NB4 (cell line): ENCODE data around the gene SMAD9.

ENCODE experiments used
- DNase-seq: peaks from one replicate; pipeline ENCODE4 v3.0.0; 2010; ENCODE audit warnings: low read depth
- H3K4me3 ChIP-seq: one replicate; pipeline ENCODE4 v1.5.1; 2011; ENCODE audit warnings: mild to moderate bottlenecking, low read depth, low read length, moderate library complexity
- MYC ChIP-seq: IDR thresholded peaks from 2 replicates; pipeline ENCODE4 v1.6.1; 2011; ENCODE audit warnings: low read depth, low read length
- POLR2A ChIP-seq: IDR thresholded peaks from 2 replicates; pipeline ENCODE4 v1.6.1; 2011; ENCODE audit warnings: mild to moderate bottlenecking; ENCODE audit not compliant: insufficient read length; ENCODE audit errors: extremely low read depth
- TF ChIP-seq, protein P1 (sequence below): IDR thresholded peaks from one replicate; pipeline ENCODE4 v1.5.1; 2012; ENCODE audit warnings: low read depth, low read length
- TF ChIP-seq, protein P2 (sequence below): IDR thresholded peaks from 2 replicates; pipeline ENCODE4 v1.6.1; 2011; ENCODE audit warnings: low read depth, low read length

SMAD9 gene

GRCh38 chr13:36841391-36841790 lies 78.6 kb downstream of the SMAD9 start:
- no peak overlapping the region for H3K4me3 ChIP-seq
- DNase-seq, result no peak
- TF ChIP-seq, protein P1, sequence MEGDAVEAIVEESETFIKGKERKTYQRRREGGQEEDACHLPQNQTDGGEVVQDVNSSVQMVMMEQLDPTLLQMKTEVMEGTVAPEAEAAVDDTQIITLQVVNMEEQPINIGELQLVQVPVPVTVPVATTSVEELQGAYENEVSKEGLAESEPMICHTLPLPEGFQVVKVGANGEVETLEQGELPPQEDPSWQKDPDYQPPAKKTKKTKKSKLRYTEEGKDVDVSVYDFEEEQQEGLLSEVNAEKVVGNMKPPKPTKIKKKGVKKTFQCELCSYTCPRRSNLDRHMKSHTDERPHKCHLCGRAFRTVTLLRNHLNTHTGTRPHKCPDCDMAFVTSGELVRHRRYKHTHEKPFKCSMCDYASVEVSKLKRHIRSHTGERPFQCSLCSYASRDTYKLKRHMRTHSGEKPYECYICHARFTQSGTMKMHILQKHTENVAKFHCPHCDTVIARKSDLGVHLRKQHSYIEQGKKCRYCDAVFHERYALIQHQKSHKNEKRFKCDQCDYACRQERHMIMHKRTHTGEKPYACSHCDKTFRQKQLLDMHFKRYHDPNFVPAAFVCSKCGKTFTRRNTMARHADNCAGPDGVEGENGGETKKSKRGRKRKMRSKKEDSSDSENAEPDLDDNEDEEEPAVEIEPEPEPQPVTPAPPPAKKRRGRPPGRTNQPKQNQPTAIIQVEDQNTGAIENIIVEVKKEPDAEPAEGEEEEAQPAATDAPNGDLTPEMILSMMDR, result no peak
- TF ChIP-seq, protein P2, sequence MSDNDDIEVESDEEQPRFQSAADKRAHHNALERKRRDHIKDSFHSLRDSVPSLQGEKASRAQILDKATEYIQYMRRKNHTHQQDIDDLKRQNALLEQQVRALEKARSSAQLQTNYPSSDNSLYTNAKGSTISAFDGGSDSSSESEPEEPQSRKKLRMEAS, result no peak
- TF ChIP-seq POLR2A, result no peak

- TF ChIP-seq MYC (no peak), POLR2A (no peak)
- TF ChIP-seq, protein P2, result no peak
- DNase-seq, result no peak
- no peak overlapping the region for H3K4me3 ChIP-seq
Measured at GRCh38 chr13:36840718-36841250, 79.3 kb downstream of the SMAD9 start.

GRCh38 chr13:36839981-36840380 lies 80.1 kb downstream of the SMAD9 start:
- H3K4me3 ChIP-seq, result no peak overlapping the region
- no peak for DNase-seq
- no peak for TF ChIP-seq MYC

DNA sequence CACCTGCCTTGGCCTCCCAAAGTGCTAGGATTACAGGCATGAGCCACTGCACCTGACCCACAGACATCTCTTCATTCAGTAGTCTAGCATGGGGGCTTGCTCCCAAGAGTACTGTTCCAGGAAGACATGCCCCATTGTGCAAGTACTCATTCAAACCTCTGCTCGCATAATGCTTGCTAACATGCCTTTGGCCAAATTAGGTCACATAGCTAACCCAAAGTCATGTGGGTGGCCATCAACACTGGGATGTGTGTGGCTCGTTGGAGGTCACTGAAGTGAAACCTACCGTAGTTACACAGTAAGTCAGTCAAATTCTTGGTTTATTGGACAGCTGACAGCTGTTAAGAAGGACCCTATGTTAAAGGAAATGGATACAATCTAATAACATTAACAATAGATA lies 80.8 kb downstream of the SMAD9 start:
- no peak overlapping the region for H3K4me3 ChIP-seq
- TF ChIP-seq, protein P2, result no peak
- TF ChIP-seq MYC (no peak), POLR2A (no peak)
- TF ChIP-seq, protein P1, result no peak
- no peak for DNase-seq

DNA sequence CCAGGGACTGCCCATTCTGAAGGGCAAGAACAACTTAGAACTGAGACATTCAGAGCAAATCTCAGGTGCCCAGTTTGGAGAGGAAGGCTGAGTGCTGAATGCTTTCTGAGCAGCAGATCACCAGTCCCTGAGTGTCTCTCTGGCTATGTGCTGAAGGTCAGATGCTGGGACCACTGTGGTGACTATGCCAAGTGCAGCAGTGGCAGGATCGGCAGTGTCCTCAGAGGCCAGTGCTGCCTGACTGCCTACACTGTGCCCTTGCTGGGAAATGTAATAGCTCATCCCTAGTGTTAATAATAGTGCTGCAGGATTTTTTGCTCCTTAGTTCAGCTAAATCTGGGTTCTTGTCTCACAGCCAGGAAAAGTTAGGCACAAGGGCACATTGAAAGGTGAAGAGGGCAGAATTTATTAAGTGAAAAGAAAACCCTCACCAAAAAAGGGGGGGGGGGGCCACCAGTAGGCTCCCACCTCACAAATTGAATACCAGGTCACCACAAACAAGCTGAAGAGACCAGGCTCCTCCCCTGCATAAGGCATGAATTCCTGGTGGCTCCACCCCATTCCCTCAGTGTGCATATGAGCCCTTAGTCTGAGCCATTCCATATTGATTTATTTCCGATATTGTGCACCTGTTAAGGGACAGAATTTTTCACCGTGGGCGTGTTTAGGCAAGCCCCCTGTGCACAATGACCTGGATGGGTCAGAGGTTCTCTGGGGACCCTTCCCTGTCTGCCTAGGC lies 82.5 kb downstream of the SMAD9 start:
- no peak for DNase-seq
- H3K4me3 ChIP-seq, result no peak overlapping the region
- TF ChIP-seq, protein P2, result no peak
- TF ChIP-seq, protein P1, result no peak
- TF ChIP-seq POLR2A, result no peak
- no peak for TF ChIP-seq MYC

GRCh38 chr13:36834299-36834698 lies 85.7 kb downstream of the SMAD9 start:
- TF ChIP-seq POLR2A (no peak), MYC (no peak)
- TF ChIP-seq, protein P2, result no peak
- TF ChIP-seq, protein P1, result no peak
- H3K4me3 ChIP-seq, result no peak overlapping the region
- no peak for DNase-seq
